GM19372 (cell line): ENCODE measurements around the gene MAPK8IP1.

Experiments
- ATAC-seq: cut with Tn5 transposase; IDR thresholded peaks from one replicate; pipeline ENCODE4 v1.9.1; 2021; ENCODE audit warnings: mild to moderate bottlenecking, low read depth, moderate library complexity; ENCODE audit not compliant: unreplicated experiment

MAPK8IP1 gene

GRCh38 chr11:45859661-45860140, 25.8 kb upstream of the MAPK8IP1 start:
- ATAC-seq = no peak

- no peak for ATAC-seq
These were observed 25.1 kb upstream of the MAPK8IP1 start for GRCh38 chr11:45860348-45860747.

- no peak for ATAC-seq
These were observed 24.5 kb upstream of the MAPK8IP1 start for GRCh38 chr11:45860764-45861510.

GRCh38 chr11:45864041-45864440, 21.4 kb upstream of the MAPK8IP1 start:
- no peak for ATAC-seq

- no peak for ATAC-seq
These were observed 15.9 kb upstream of the MAPK8IP1 start for GRCh38 chr11:45869551-45869950.

- ATAC-seq = no peak
These were observed 14.7 kb upstream of the MAPK8IP1 start for GRCh38 chr11:45870706-45871105.

GRCh38 chr11:45871638-45872037, 13.8 kb upstream of the MAPK8IP1 start:
- no peak for ATAC-seq

- no peak for ATAC-seq
These were observed 12.6 kb upstream of the MAPK8IP1 start for GRCh38 chr11:45872651-45873356.

- no peak for ATAC-seq
These were observed 9.1 kb upstream of the MAPK8IP1 start for GRCh38 chr11:45876401-45876800.

GRCh38 chr11:45877221-45877620, 8.2 kb upstream of the MAPK8IP1 start:
- no peak for ATAC-seq

- ATAC-seq = no peak
These were observed 7.6 kb upstream of the MAPK8IP1 start for GRCh38 chr11:45877845-45878244.

- ATAC-seq = no peak
These were observed 5.4 kb upstream of the MAPK8IP1 start for GRCh38 chr11:45879803-45880686.

- no peak for ATAC-seq
These were observed 4.5 kb upstream of the MAPK8IP1 start for GRCh38 chr11:45880772-45881570.

GRCh38 chr11:45881708-45882368, 3.6 kb upstream of the MAPK8IP1 start:
- no peak for ATAC-seq

- ATAC-seq = no peak
These were observed 760 bp upstream of the MAPK8IP1 start for GRCh38 chr11:45884596-45885185.

- ATAC-seq = no peak
These were observed 670 bp downstream of the MAPK8IP1 start for GRCh38 chr11:45885921-45886721.

- ATAC-seq = no peak
These were observed 1.5 kb downstream of the MAPK8IP1 start for GRCh38 chr11:45886816-45887520.

GRCh38 chr11:45887587-45887986, 2.1 kb downstream of the MAPK8IP1 start:
- no peak for ATAC-seq
